Activated CD4-positive, alpha-beta T cell treated with anti-CD3 and anti-CD28 coated beads, Interleukin-2, amount 50 U/mL, for 24 hours (primary cell): ENCODE data around the gene EFNA2.
A peak's percentile ranks its signal among the peaks of the same experiment; 100 is the strongest.

Experiments
- DNase-seq, 2 donors: peaks; one replicate each; pipeline ENCODE4 v3.0.0-alpha.2; 2020; ENCODE audit warnings: low read depth in 1 of 2, low spot score in 1 of 2

The EFNA2 gene

DNA sequence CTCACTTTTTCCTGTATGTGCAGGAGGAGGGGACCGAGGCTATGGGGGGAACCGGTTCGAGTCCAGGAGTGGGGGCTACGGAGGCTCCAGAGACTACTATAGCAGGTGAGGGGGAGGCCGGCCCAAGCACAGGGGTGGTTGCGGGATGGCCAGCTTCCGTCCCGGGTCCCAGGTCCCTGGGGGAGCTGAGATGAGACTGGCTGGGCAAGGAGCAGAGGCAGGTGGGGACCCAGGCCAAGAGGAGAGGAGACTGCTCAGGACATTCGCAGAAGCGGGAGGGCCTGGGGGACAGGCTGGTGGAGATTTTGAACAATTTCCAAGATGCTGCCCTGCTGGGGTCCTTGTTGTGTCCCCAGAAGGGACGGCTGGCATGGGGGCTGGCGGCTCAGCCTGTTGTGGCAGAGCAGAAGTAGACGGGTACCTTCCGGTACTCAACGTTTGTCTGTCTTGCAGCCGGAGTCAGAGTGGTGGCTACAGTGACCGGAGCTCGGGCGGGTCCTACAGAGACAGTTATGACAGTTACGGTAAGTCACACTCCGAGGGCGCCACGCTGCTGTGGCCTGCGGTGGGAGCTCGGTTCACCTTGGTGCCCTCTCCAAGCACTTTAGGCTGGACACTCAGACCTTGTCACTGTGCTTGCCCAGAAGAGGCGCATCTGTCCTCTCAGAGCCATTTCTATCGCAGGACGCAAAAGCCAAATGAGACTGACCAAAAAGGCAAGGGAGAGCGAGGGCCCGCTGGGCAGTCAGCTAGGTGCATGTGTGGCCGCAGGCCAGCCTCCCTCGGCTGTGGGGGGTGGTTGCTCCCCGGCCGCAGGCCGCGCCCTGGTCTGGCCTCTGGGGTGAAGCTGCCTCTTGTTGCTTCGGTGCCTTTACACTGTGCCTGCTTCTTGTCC lies 13.9 kb upstream of the EFNA2 start:
- DNase-seq = no peak

DNA sequence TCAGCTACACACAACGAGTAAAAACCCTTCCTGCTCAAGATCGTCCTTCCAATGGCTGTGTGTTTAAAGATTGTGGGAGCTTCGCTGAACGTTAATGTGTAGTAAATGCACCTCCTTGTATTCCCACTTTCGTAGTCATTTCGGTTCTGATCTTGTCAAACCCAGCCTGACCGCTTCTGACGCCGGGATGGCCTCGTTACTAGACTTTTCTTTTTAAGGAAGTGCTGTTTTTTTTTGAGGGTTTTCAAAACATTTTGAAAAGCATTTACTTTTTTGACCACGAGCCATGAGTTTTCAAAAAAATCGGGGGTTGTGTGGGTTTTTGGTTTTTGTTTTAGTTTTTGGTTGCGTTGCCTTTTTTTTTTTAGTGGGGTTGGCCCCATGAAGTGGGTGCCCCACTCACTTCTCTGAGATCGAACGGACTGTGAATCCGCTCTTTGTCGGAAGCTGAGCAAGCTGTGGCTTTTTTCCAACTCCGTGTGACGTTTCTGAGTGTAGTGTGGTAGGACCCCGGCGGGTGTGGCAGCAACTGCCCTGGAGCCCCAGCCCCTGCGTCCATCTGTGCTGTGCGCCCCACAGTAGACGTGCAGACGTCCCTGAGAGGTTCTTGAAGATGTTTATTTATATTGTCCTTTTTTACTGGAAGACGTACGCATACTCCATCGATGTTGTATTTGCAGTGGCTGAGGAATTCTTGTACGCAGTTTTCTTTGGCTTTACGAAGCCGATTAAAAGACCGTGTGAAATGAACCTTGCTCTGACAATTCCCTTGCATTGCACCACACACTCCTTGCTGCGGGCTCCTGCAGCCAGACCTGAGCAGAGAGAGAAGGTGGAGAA lies 13.0 kb upstream of the EFNA2 start:
- DNase-seq = no peak

DNA sequence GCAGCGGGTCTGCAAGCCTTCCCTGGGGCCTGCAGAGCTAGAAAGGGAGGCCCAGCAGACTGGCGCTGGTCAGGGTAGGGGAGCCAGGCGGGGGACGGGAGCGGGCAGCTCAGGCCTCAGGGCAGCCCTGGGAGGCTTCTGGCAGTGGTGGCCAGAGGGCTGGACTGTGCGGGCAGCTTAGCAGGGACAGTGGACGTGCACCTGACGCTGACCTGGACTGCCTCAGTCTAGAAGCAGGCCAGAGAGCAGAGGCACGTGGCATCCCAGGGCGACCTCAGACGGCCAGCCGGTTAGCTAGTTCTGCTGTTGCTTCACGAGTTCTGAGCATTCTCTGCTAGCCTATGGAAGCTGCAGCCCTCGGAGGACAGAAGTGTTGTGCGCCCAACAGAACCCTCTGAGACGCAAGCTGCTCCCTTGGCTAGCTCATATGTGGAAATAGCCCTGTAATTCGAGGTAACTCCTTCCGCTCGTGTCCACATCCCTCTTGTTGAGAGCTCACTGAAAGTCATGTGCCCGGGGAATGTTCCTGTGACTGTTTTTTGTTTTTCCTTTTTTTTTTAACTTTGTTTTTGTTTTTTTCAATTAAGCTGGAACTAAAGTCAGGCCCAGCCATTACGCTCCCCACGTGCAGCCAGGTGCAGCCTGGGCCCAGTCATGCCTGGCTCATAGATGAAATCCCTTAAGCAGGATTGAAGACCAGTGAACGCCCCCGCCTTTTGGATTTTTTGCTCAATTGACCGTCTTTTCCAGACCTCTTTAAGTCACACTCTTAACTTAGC lies 12.2 kb upstream of the EFNA2 start:
- DNase-seq = no peak

DNA sequence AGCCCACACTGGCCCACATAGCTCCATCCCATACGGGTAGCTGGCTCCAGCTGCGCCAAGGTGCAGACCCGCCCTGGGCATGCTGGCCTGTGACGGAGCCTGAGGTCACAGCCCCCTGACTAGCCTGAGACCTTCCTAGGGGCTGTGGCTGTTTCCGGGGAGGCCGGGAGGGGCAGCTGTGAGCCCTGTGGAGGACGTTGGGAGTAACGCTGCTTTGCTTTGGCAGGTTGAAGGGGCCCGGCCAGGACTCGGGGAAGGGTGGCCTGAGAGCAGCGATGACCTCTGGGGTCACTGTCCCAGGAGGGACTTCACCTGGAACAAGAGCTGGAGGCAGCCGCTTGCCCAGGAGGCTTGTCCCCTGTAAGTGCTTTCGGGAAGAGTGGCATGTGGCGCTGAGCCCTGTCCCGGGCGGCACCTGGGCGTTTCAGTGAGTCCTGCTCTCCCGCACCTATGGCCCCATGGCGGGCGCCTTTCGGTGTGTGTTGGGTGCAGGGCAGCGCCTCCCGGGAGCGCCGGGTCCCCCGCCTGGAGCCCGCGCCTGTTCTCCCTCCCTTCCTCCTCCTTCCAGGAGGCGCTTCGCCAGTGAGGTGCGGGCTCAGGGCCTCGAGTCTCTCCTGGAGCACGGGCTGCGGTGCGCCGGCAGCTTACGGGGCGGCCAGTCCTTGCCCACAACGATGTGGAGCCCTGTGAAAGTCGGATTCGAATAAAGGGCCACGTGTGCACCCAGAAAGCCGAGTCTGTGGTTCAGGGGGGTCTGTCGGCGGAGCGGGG lies 11.4 kb upstream of the EFNA2 start:
- no peak for DNase-seq

DNA sequence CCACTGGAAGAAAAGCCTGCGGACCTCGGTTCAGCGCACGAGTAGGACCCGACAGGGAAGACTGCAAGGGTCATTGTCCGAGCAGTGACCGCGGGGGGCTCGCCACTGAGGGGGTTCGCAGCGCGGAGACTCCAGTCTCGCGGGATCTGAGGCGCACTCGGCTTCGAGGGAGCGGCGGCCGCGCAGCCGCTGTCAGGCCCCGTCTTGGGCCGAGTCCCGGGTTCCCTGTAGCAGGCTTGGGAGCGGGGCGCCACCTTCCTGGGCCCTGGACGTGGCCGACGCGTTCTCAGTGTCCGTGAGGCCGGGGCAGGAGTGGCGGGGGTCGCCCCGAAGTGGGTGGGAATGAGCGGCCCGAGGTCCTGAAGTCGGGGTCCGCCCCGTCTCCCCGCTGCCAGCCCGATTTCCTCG lies 10.8 kb upstream of the EFNA2 start:
- no peak for DNase-seq

DNA sequence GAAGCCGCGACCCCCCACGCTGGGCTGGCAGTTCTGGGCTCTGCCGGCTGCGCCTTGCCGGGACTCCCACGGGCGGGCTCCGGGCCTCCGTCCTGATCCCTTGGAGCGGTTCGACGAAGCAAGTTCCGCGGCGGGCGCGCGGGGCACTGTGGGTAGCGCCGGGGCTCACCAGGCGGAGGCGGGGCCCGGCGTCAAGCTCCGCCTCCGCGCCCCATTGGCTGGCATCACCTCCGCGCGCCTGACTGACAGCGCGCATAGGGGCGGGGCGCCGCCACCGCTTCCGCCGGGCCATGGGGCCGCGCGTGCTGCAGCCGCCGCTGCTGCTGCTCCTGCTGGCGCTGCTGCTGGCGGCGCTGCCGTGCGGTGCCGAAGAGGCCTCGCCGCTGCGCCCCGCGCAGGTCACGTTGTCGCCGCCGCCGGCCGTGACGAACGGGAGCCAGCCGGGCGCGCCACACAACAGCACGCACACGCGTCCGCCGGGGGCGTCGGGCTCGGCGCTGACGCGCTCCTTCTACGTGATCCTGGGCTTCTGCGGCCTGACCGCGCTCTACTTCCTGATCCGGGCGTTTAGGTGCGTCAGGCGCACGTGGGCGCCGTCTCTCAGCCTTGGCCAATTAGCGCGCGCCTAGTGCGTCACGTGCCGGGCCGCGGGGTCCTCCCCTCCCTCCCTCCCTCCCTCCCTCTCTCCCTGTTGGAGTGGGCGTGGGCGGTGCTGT lies 10.3 kb upstream of the EFNA2 start, which contains the start of gene FAM174C:
Gene FAM174C (plus strand): TSS at position 271 of the 716 bp plus-strand sequence. CDS start 20 bp downstream, at position 291.
- peak; percentile 88 to 95 for DNase-seq

DNA sequence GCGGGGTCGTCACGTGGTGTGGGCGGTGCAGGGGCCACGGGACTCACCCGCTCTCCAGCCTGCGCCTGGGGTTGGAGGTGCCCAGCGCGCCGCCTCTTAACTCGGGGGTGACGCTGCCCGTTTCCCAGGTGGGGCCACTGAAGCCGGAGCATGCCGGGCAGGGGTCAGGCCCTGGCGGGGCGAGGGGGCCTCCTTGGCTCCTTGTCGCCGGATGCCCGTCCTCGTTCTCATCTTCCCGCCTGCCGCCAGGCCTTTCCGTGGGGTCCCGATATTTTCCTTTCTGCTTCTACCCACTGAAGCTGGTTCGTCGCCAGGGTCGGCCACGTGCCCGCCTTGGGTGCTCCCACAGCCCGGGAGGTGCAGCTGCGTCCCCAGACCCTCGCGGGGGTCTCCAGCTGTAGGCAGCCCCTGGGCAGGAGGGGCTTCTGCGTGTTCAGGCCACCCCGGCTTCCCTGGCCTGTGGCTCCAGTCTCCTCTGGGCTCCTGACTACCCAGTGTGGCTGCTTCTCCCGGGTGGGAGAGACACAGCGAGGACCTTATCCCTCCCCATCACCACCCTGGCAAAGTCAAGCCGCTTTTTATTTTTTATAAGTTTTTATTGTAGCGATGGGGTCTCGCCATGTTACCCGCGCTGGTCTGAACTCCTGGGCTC lies 9.6 kb upstream of the EFNA2 start:
- no peak for DNase-seq

DNA sequence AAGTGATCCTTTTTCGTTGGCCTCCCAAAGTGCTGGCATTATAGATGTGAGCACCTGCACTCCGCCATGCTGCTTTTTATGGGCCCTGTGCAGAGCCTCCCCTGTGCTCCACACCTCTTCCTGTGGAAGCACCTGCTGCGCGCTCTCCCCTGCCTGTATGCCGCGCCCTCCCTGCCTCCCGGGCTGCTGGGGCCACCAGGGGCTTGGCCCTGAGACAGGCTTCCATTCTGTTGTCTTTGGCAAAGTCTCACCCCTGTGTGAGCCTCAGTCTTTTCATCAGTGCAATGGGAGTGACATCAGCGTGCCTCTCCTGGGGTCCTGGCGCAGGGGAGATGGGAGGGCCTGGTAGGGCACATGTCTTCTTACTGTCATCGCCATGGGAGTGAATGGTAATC lies 9.0 kb upstream of the EFNA2 start:
- DNase-seq = no peak

DNA sequence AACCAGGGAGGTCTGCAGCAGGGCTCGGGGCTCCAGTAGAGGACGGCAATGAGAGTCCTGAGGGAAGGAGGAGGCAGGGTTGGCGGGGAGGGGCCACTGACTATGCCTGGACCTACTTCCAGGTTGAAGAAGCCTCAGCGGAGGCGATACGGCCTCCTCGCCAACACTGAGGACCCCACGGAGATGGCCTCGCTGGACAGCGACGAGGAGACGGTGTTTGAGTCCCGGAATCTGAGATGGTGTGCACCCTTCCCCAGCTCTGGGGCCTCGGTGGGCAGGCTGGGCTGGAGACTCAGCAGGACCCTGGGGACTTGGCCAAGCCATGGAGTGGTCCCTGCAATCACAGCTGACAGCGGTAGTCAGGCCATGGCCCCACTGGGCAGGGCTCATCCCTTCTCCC lies 8.6 kb upstream of the EFNA2 start:
- DNase-seq = no peak

DNA sequence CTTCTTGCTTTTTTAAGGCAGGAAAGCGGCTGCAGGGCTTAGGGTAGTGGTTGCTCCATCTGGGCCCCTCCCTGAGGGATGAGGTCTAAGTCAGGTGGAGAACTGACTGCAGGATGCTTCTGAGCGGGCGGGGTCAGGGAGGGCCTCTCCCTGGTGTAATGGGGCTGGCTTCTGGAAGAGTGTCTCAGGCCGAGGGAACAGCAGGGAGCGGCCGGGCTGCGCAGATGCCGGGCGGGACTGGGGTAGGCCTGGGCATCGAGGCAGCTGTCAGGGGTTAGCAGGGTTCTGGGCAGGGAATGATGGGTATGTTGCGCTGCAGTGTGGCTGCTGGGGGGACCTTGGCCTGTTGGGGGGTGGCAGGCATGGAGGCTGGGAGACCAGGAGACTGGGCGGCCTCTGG lies 7.6 kb upstream of the EFNA2 start:
- no peak for DNase-seq

DNA sequence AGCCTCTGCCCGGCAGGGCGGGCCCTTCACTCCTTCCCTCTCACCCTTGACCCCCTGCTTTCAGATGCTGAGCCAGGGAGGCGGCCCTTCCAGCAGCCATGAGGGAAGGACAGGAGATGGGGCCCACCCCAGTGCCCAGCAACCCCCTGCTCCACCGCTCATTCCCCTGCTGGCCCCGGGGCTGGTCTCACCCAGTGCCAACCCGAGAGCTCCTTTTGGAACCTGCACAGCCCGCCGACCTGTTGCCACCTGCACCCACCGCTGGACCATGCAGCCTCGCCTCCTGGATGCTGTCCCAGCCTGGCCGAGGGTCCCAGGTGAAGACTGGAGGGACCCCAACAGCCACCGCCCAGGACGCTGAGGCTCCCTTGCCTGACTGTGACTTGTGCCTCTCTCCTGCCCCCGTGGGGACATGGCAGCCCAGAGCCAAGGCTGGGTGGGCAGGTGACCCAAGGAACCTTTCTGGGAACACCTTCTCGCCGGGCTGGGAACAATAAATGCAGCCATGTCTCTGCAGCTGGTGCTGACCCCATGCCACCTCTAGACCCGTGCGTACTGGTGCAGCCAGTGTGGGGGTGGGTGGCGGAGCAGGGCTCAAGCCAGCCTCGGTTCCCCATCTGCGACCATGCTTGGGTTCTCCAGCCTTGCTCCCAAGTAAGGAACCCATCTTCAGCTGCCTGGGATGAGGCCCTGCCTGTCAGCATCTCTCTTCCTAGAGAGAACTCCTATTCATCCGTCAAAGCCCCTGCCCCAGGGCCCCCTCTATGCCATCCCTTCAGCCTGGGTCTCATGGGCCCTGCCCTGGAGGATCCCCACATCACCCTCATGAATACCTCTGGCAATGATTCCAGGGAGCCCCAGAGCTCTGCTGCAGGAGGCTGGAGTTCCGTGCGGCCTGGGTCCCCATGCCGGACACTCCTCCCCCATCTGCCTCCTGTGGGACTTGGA lies 6.7 kb upstream of the EFNA2 start:
- DNase-seq = no peak

DNA sequence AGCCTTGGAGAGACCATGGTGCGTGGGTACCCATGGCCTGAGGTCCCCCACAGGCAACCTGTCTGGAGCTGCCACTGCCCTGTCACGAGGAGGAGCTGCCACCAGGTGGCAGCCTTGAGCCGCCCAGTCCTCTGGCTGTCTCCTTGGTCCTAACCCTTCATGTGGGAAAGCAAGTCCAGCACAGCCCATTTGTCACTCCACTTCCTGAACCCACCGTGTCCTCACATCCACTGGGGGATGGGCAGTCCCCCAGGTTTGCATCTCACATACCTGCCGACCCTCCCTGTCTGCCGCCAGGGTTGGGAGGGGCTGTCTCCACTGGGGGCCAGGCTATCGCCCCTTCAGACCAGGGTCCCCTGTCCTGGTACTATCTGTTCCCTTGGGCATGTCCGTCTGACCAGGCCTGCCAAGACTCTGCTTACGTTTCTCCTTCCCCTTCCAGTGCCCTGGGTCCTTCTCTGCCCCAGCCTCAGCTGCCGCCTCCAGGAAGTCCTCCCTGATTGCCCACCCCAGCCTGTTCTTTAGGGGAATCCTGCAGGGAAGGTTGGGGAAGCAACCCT lies 5.8 kb upstream of the EFNA2 start:
- DNase-seq = peak; percentile 65 to 70

DNA sequence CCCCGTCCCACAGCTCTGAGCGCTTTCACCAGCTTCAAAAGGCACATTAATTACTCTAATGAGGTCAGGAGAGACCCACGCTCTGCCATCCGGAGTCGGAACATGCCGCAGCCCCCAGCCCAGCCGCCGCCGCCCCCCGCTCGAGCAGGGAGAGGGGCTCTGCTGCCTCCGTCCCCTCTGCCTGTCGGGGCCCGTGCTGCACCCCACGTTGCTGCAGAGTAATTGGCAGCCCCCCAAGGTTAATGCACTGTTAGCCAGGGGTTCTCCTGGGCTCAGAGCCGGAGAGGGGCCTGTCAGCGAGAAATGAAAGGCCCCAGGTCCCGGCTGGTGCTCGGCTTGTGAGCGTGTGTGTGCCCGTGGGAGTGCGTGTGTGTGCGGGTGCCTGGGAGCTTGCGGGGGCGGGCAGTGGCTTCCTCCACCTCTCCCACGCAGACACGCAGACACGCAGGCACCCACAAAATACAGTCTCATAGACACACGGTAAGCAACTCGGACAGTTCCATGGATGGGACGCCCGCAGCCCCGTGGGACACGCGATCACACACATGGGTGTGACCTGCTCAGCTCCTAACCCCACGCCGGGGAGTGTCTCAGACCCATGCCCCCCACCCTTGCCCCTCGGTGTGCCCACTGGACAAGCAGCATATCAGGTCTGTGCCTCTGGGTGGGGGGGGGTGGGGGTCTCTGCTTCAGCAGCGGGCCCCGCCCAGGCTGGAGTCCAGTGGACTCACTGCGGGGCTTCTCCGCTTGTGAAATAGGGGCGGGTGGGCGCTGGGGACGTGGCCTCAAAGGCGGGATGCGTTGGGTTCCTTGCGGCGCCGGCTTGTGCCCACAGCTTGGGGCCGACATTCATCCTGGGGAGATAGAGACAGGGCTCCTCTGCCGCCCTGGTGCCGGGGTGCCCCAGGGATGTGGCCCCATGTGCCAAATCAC lies 4.8 kb upstream of the EFNA2 start:
- DNase-seq = no peak

DNA sequence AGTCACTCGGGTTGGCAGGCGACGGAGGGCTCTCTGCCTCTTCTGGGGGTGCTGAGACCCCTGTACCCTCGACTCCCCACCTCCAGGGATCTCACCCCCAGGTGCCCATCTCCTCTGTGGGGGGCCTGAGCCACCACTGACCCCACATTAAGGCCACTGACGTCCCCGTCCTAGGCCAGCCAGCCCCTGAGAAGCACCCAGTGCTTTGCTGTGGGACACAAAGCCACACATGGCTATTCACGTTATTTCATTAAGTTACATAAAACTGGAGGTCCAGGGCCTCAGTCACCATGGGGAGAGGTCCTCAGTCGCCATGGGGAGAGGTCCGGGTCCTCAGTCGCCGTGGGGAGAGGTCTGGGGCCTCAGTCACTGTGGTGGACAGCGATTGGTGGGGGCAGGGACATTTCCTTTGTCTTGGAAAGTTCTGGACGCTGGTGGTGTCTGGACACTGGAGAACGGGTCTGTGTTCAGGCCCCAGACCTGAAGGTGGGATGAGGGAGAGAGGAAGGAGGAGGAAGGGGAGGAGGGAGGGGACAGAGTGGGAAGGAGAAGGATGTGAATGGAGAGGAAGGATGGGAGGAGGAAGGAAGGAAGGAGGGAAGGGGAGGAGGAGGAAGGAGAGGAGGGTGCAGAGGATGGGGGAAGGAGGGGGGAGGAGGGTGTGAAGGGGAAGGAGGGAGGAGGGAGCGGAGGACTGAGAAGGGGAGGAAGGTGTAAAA lies 3.9 kb upstream of the EFNA2 start:
- no peak for DNase-seq

DNA sequence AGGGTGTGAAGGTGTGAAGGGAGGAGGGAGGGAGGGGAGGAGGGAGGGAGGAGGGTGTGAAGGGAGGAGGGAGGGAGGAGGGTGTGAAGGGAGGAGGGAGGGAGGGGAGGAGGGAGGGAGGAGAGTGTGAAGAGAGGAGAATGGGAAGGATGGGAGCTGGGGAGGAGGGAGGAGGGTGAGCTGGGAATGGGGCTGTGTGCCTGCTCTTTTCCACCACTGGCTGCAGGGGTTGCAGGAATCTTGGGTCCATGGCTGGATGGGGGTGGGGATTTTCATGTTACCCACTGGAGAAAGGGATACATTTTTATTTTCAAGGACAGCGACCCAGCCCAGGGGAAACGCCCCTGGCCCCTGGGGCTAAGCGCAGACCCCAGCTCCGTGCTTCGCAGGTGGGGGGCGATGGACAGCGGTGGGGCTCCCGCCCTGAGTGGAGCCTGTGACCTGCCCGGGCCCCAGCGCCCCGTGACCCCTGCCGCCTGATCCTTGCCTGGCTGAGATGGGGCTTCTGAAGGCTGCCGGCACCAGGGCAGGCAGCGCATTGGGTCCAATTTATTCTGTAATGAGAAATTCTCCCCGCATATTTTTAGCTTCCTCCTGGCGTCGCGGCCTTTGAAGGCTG lies 3.0 kb upstream of the EFNA2 start:
- DNase-seq = no peak
